Jurkat, Clone E6-1 (cell line): ENCODE data around the gene FABP3.
A peak's percentile ranks its signal among the peaks of the same experiment; 100 is the strongest.
"Not testable (repeated sequence)": the region's sequence is repeated elsewhere in the genome, so short reads cannot be mapped to it uniquely, and the experiment has no call there.

Experiments used
- DNase-seq: peaks from one replicate; pipeline ENCODE4 v3.0.0-alpha.2; 2011; ENCODE audit warnings: low read depth, low spot score
- H3K4me3 ChIP-seq: 2 replicates; pipeline ENCODE4 v1.5.1; 2011; ENCODE audit warnings: mild to moderate bottlenecking, low read length, control low read depth, moderate library complexity

FABP3 gene

DNA sequence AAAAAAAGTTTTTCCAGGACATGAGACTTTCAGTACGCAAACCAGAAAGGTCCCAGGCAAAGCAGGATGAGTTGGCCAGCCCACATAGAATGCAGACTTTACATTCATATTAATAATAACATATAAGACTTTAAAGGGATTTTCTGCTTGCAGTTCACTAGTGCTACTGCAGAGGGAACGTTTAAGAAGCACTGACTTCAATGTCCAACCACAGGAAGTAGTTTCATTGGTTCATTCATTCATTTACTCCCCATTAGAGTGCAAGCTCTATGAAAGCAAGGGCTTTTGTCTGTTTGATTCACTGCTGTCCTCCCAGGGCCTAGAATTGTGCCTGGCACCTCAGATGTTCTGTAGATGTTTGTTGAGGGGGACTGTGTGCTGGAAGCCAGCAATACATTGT is 28.4 kb upstream of the FABP3 start:
- no peak for DNase-seq
- no peak overlapping the region for H3K4me3 ChIP-seq

DNA sequence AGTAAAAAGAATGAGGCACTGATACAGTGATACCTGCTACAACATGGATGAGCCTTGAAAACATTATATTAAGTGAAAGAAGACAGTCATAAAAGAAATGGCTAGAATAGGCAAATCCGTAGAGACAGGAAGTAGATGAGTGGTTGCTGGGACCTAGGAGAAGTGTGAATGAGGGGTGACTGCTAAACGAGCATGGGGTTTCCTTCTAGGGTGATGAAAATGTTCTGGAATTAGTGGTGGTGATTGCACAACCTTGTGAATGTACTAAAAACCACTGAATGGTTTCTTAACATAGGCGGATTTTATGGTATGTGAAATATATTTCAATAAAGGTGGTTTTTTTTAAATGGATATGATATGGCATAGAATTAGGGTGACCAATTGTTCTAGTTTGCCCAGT is 27.5 kb upstream of the FABP3 start:
- DNase-seq = no peak
- H3K4me3 ChIP-seq = no peak overlapping the region

DNA sequence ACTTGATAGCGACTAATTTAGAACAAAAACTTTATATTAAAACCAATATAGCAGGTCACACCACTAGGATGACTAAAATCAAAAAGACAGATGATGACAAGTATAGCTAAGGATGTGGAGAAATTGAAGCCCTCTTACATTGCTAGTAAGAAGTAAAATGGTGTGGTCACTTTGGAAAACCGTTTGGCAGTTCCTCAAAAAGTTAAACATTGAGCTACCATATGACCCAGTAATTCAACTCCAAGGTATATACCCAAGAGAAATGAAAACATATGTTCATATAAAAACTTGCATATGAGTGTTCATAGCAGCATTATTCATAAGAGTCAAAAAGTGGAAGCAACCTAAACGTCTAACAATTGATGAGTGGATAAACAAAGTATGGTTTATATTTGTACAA is 27.1 kb upstream of the FABP3 start:
- no peak for DNase-seq
- no peak overlapping the region for H3K4me3 ChIP-seq

DNA sequence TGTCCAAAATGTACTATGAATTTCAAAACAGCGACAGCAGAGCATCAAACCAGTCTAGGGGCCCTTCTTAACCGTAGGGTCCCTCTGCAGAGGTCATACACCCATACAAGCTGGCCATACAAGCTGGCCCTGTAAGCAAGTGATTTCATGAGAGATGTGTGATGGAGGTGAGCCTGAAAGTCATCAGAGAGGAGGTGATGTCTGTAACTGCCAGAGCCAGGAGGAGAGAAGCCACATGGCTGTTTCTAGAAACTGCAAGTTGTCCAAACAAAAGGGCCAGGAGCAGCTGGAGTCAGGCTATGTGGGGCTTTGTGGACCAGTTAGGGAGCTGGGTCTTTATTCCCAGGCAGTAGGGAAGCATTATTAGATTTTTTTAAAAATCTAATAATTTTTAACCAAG is 25.4 kb upstream of the FABP3 start:
- no peak for DNase-seq
- H3K4me3 ChIP-seq = no peak overlapping the region

DNA sequence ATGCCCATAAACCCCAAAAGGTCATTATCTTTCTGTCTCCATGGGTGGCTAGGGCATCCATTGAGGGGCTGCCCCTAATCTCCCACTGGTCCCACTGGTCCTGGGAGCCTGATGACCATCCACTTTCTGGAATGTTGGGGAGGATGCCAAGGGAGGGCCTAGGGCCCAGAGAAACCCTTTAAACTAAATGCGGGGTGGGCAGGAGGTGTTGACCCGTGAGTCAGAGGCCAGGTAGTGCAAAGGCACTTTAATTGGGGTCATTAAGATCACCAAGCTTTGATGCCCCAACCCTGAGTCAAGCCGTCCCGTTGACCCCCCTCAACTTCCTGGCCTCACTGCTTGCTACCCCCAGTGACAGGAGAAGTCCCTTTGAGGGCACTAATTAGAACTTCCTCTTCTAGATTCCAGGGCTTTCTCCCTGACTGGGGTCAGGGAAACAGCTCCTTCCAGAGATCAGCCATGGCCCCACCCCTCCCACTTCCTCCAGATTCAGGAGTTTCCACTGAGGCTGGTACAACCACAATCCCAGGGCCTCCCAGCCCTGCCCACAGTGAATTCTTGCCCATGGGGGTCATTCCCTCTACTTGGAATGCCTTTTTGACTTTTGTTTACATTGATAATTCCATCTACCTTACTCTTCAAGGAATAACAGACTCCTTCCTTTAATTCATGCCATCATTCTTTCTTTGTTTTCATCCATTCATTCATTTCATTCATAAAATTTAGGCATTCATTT is 24.7 kb upstream of the FABP3 start:
- DNase-seq = no peak

DNA sequence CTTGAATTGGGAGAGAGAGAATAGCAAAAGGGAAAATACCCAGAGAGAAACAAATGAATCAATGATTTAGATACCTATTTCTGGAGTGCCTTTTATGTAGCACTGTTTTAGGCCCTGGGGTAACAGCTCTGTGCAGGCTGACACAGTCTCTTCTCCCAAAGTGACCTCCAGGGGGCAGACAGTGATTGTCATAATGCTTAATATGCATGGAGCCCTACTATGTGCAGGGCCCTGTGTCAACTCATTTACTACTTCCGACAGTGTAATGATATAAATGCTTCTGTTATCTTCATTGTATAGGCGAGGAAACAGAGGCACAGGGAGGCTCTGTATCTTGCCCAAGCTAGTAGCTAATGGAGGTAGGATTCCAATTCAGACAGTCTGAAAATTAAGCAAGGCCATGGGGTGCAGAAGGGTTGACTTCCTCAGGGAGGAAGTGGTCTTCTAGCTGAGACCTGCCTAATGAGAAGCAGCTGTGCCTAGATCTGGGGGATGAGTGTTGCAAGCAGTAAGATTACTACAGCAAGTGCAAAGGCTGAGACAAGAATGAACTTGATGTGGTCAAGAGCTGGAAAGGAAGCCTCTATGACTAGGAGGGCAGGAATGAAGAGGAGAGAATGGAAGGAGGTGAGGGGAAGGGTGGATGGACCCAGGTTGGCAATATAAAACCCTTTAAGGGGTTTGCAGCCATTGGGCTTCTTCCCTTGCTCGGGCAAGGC is 23.9 kb upstream of the FABP3 start:
- DNase-seq = peak; percentile 79
- no peak overlapping the region for H3K4me3 ChIP-seq

More for the DNA sequence above, 24.7 kb upstream of the FABP3 start:
- H3K4me3 ChIP-seq = no peak overlapping the region

DNA sequence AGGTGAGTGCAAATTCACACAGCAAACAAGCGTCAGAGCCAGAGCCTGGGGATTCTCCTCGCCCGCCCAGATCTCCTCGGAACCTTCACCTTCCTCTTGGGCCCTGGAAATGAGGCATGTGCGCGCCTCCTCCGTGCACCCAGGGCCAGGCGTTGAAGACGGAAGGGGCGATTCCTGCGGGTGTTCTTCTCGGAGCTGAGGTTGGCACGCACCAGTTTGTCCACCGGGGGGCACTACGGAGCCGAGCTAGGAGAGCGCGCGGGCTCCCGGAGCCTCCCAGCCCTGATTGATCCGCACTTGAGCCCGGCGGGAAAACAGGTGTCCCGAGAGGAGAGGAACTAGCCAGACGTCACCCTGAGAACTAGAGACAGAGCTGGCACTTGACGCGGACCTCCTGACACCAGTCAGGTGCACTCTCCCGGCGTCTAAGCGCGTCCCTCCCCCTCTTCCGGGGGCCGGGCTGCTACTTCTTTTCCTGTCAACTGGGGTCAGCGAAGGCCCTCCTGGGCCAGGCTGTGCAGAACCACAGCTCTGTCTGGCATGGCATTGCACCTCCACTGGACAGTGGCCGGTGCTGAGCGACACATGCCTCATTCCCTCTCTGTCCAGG is 21.8 kb upstream of the FABP3 start:
- H3K4me3 ChIP-seq = peak overlapping the region; percentile 57
- peak; percentile 73 for DNase-seq

DNA sequence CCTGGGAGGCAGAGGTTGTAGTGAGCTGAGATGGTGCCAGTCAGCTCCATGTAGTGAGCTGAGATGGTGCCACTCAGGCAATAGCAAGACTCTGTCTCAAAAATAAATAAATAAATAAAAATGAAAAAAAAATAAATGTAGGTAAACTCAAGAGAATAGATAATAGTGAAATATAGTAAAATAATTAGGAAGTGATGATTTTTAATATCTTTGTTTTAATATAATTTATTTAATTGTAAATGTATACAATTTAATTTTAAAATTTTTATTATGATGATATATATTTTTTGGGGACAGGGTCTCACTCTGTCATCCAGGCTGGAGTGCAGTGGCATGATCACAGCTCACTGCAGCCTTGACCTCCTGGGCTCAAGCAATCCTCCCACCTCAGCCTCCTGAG is 20.6 kb upstream of the FABP3 start:
- DNase-seq = no peak

DNA sequence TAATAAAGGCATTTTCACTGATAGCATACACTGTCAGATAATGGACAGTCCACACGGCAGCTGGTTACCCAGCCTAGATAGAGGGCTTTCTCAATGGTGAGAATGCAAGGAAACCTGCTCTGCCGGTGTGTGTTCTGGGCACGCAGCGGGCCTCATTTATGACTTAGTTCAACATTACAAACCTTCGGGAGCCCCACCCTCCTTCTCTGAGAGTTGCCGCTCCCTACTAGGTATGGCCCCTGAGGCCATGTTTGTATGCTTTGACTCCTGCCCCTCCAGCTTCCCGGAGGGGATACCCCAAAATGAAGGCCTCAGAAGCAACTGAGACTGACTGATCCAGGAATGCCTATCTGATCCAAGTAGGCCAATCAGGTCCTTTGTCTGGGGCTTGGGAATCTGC is 17.2 kb upstream of the FABP3 start:
- no peak overlapping the region for H3K4me3 ChIP-seq

More for the DNA sequence above, 20.6 kb upstream of the FABP3 start:
- no peak overlapping the region for H3K4me3 ChIP-seq

DNA sequence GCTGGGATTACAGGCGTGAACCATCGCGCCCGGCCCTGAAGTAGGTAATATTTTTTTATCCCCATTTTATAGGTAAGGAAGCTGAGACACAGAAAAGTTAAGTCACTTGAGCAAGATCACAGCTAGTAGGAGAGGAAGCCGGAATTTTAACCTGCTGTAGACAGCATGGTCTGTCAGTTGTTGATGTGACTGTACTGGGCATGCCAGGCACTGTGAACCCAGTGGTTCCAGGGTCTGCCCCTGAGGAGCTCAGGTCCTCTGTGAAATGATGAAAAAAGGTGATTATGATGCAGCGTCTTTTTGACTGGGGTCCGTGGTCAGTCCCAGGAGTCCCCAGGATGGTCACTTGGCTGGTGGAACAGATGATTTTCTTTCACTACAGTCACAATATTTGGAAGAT is 16.7 kb upstream of the FABP3 start:
- H3K4me3 ChIP-seq = no peak overlapping the region
- DNase-seq = no peak

More for the DNA sequence above, 17.2 kb upstream of the FABP3 start:
- no peak for DNase-seq

DNA sequence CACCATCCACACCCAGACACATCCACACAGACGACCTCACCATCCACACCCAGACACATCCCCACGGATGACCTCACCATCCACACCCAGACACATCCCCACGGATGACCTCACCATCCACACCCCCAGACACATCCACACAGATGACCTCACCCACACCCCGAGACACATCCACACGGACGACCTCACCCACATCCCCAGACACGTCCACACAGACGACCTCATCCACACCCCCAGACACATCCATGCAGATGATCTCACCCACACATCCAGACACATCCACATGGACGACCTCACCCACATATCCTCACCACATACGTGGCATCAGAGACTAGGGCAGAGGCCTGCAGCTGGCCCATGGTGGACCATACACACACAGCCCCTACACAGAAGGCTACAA is 14.7 kb upstream of the FABP3 start:
- DNase-seq = no peak
- H3K4me3 ChIP-seq = no peak overlapping the region

DNA sequence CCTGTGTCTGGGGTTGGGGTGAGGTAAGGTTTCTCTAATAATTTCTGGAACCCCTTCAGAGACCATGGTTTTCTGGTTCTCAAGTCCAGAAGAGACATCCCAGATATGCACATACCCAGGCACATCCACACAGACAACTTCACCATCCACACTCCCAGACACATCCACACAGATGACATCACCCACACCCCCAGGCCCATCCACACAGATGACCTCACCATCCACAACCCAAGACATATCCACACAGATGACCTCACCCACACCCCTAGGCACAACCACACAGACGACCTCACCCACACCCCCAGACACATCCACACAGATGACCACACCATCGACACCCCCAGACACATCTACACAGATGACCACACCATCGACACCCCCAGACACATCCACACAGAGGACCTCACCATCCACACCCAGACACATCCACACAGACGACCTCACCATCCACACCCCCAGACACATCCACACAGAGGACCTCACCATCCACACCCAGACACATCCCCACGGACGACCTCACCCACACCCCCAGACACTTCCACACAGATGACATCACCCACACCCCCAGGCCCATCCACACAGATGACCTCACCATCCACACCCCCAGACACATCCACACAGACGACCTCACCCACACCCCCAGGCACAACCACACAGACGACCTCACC is 13.8 kb upstream of the FABP3 start:
- not testable (repeated sequence) for DNase-seq, H3K4me3 ChIP-seq

DNA sequence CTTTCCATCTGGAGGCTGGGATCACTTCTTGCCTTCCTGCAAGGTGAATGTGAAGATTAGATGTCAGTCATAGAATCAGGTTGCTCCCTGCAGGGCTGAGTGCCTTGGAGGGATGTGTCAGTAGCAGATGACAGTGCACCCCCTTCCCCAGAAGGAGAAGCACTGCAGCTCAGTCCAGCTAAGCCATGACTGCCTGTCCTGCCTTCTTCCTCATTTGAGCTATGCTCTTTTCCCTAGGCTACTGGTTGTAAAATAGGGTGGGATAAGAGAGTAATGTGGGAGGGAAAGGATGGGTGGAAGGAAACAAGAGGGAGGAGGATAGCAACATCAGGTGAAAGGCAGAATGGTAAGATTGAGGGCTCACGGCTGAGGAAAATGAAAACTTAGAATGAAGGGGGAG is 11.1 kb upstream of the FABP3 start:
- H3K4me3 ChIP-seq = no peak overlapping the region
- DNase-seq = no peak

DNA sequence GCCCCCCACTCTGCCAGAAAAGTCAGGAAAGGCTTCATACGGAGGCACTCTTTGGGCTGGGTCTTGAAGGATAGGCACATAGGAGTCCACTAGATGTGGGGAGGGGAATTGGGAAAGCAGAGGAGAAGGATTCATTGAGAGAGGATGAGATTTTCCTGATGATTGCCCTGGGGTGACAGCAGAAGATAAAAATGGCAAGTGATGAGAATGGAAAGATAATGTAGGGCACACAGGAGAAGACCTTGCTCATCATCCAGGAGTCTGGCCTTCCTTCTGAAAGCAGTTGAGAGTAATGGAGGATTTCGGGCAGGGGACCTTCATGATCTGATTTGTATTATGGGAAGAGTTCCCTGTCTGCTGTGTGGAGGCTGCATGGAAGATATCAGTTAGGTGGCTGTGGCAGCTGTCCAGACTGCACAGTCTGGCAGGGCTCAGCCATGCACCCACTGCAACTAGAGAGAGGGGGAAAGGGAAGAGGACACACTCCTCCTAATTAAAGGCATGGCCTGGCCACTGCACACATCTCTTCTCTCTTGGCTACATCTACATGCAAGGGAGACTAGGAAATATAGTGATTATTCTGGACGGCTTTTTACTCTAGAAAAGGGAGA is 9.6 kb upstream of the FABP3 start:
- DNase-seq = no peak
- no peak overlapping the region for H3K4me3 ChIP-seq

DNA sequence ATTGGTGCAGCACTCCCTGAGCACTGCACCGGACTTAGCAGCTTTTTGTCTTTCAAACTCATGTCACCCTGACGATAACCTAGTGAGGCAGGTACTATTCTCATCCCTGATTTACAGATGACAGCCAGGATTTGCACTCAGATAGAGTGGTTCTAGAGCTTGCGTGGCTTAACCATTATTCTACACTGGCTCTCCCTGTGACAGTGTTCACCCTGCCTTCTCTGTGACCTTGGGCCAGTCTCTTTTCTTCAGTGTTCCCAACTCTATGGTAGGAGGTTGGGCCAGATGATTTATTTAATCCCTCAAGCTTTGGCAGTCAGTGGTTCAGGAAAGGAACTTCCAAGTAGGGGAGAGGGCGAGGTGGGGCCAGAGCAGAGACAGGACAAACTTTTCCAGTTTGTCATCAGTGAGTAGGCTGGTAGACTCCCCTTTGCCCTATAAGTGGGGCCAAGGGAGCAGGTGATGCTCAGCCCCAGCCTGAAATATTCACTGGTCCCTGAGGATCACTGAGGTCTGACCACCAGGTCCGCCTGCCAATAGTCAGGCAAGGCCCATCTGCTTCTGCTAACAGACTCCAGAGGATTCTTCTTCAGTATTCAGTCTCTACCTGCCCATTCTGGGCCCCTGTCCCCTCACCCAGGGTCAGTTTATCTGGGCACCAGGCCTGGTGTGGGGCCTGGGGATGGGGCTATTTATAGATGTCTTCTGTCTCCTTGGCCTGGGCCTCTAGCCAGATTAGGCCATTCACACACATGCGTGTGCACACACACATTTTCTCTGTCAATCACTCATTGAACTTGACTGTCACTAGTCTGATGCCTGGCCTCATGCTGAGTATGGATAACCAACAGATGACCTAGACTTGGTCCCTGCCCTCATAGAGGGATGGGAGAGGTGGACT is 8.8 kb upstream of the FABP3 start:
- no peak for DNase-seq
- no peak overlapping the region for H3K4me3 ChIP-seq

DNA sequence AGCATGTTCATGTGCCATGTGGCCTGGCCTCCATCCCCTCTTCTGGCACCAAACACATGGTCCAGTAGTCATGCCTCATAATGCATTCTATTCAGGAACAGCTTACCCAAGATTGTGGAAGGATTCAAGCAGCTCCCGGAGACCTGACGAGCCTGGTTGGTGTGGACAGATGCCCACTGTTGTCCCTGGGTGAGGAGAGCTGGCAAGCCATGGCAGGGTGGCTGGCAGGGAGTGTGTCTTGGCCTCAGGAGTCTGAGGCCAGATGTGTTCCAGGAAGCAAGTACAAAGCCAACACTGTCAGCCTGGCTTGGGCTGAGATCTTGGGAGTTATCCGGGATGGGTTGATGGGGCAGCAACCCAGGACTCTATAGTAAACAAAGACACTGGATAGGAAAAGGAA is 7.3 kb upstream of the FABP3 start:
- H3K4me3 ChIP-seq = no peak overlapping the region
- no peak for DNase-seq

DNA sequence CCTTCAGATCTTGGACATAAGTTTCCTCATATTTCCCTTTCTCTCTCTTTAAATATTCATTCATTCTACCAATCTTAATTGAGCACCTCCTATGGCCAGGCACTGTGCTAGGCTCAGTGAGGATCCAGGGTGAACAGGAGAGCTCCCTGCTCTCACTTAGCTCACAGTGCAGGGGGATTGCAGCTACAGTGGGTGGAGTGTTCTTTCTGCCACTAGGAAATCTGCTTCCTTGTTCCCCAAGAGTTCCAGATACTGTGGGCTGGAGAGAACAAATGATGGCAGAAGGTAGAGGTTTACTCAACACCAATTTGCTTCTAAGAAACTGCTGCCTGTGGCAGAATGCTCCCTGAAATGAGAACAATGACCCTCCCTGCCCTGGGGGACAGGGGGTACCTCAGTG is 5.1 kb upstream of the FABP3 start:
- no peak for DNase-seq
- H3K4me3 ChIP-seq = no peak overlapping the region

DNA sequence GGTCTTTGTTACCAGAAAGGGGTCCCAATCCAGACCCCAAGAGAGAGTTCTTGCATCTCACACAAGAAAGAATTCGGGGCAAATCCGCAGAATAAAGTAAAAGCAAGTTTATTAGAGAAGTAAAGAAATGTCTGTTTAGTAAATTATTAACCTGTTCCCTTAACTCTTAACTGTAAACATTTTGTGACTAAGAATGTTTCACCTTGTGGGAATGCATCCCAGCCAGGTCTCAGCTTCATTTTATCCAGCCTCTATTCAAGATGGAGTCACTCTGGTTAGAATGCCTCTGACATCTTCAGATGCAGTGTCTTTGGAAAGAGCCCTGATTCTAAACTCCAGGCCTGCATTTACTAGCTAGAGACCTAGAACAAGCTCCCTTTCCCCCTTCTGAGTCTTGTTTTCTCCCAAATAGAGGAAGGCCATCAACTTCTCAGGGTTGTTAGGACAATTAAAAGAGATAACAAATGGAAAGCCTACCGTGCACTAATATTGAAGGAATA is 4.5 kb upstream of the FABP3 start:
- DNase-seq = no peak
- H3K4me3 ChIP-seq = no peak overlapping the region
